GM13976 (cell line): Measurements from ENCODE around the gene KCTD12.

Experiments used
- DNase-seq: peaks from one replicate; pipeline ENCODE4 v3.0.0; 2012; ENCODE audit warnings: low spot score
- CTCF ChIP-seq: IDR thresholded peaks from 2 replicates; pipeline ENCODE4 v1.5.1; 2012; ENCODE audit warnings: borderline replicate concordance, mild to moderate bottlenecking; ENCODE audit not compliant: insufficient read depth; ENCODE audit errors: extremely low read depth, missing control alignments, control extremely low read depth
- in situ Hi-C: fragments of 300-500 bp; cut with MboI; formaldehyde crosslinking; loops from one replicate; pipeline ENCODE4 v1.12.0; 2022; ENCODE audit warnings: low sequenced_read_pairs, mixed read lengths, inconsistent platforms; ENCODE audit not compliant: unreplicated experiment

Gene KCTD12

GRCh38 chr13:76845367-76845766 is 40.8 kb downstream of the KCTD12 start:
- no peak for DNase-seq
- TF ChIP-seq CTCF = no peak
- in situ Hi-C loops = no loop called here

DNA sequence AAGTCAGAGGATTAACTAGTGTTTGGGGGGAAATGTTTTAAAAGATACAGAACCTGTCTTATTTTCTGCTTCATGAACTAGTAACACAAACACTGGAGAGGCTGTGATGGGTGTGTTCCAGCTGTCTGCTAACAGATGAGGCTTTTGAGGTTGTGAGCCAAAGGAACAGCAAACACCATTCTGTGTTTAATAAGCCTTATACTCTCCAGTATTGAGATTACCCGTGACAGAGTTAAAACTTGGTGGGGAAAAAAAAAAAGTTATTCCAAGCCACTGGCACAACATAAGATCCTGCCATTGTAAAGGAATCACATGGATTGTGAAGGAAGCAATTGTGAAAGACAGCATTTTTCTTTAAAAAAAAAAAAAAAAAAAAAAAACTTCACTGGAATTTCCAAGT is 48.4 kb downstream of the KCTD12 start:
- in situ Hi-C loops = no loop called here
- TF ChIP-seq CTCF = no peak
- no peak for DNase-seq

GRCh38 chr13:76836311-76836710 is 49.9 kb downstream of the KCTD12 start:
- no peak for TF ChIP-seq CTCF
- in situ Hi-C loops = no loop called here
- no peak for DNase-seq

- TF ChIP-seq CTCF = no peak
- DNase-seq = no peak
- in situ Hi-C loops = no loop called here
Observed at GRCh38 chr13:76833441-76833954, 52.7 kb downstream of the KCTD12 start.

DNA sequence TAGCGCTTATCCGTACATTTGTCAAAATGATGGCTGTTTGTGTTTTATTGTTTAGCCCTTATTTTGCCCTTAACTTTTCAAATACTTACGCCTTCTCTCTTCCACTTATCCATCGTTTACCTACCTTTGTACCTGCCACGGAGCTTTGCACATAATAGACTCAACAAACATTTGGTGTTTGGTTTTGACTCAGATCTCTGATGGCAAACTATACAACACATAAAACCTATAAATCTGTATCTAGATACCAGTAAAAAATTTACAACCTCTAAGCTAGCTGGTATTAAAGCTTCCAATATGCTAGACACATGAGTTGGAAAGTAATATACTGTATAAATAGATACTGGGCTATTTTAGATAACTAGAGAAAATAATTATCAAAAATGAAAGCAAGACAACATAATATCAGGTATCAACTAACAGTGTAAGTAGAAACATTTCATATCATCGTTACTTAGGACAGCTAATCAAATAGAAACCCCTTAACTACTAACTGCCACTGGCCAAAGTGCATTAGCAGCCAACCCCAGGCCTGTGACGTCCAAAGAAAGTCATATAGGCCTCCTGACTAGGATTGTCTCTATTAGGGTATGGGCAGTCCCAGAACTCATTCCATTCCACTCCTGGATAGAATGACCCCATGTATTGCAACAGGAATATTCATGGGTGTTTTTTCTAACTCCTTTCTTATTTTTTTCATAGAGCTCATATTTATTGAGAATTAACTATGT is 53.8 kb downstream of the KCTD12 start:
- no peak for DNase-seq
- in situ Hi-C loops = no loop called here
- TF ChIP-seq CTCF = no peak

DNA sequence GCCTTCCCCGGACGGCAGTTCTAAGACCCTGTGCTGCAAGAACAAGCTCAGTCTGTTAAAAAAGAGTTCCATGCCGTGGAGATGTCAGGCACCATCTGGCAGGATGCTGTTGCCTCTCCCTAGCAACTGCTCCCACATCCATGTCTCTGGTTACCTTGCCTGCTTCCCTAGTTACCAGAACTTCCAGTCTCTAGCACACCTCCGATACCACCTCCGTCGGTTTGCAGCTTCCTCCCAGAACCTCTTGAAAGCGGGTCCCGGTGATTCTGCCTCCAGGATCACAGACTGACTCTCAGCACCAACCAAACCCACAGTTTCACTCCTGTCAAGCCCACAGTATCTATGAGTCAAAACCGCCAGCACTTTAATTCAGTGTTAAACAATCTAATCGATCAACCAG is 55.4 kb downstream of the KCTD12 start:
- in situ Hi-C loops = no loop called here
- no peak for TF ChIP-seq CTCF

More for the DNA sequence above, 55.4 kb downstream of the KCTD12 start:
- no peak for DNase-seq
